Measurements from ENCODE around the gene ANGPTL2.

DNA sequence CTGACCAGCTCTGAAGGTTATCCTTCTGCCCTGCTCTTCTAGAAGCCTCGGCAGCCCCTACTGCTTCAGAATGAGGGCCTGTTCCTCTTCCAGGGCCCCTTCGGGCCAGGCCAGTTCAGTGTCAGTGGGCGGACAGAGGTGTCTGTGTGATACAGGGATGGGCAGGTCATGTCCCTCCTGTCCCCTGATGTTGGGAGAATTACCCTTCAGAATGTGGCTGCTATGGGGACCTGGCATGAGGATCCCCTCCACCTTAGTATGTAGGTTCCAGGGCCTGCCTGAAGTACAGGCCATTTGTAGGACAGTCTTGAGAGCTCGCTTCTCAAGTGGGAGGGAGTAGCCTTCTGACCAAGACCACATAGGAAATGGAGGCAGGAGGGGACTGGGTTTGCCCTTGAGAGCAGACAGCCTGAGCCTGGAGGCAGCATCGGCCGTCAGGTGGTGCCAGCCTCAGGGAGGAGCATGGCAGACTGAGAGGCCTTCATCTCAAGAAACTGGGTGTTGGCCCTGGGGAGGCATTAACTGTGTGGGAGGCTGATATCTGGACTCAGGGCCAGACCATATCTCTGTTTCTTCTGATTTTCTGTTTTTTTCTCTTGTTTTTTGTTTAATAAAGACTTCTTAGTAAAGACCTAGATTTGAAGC is 32.0 kb downstream of the ANGPTL2 start:
- TF ChIP-seq CTCF (IDR thresholded peaks at IDR 0.05), result no peak
- no peak for TF ChIP-seq EP300 (IDR thresholded peaks at IDR 0.05)
